Gastrocnemius medialis (tissue), 4 donors: ENCODE measurements around the gene RBM33. TPM values are rescaled to one million over a fixed set of nuclear protein-coding genes. Genes with fewer than 3 reads are reported as not detected.
A peak's percentile ranks its signal among the peaks of the same experiment; 100 is the strongest.

Experiments used
- ATAC-seq, 2 donors: fragments of 150-250 bp; one replicate each; pipeline ENCODE4 v1.9.1; 2016
- DNase-seq, 2 donors: peaks; one replicate each; pipeline ENCODE4 v3.0.0-alpha.2; 2019
- H3K27ac ChIP-seq, 4 donors: fragments of 200-600 bp; sonication (generic); 1 replicate in 1 of 4; 2 replicates in 3 of 4; pipeline ENCODE4 v1.5.1; 2016 to 2018; ENCODE audit warnings: mild to moderate bottlenecking in 2 of 4, moderate library complexity in 1 of 4
- H3K27me3 ChIP-seq, 3 donors: fragments of 200-600 bp; sonication (generic) in 2 of 3; 1 replicate in 1 of 3; 2 replicates in 2 of 3; pipeline versions ENCODE4 v1.5.1 to v1.6.0; 2016 to 2019; ENCODE audit warnings: mild to moderate bottlenecking in 1 of 3, moderate library complexity in 1 of 3
- H3K36me3 ChIP-seq, 2 donors: fragments of 200-600 bp; sonication (generic) in 1 of 2; one replicate each; pipeline ENCODE4 v1.5.1; 2017 to 2018
- H3K4me1 ChIP-seq, 2 donors: fragments of 200-600 bp; sonication (generic) in 1 of 2; one replicate each; pipeline ENCODE4 v1.5.1; 2016 to 2017; ENCODE audit warnings: mild to moderate bottlenecking in 2 of 2
- H3K4me3 ChIP-seq, 4 donors: fragments of 200-600 bp; sonication (generic) in 3 of 4; 1 replicate in 1 of 4; 2 replicates in 3 of 4; pipeline ENCODE4 v1.5.1; 2016 to 2019; ENCODE audit warnings: mild to moderate bottlenecking in 2 of 4
- H3K9me3 ChIP-seq, 3 donors: fragments of 200-600 bp; sonication (generic) in 2 of 3; 1 replicate in 1 of 3; 2 replicates in 2 of 3; pipeline ENCODE4 v1.5.1; 2016 to 2019
- POLR2A ChIP-seq, 2 donors: fragments of 450-650 bp; IDR thresholded peaks; one replicate each; pipeline ENCODE4 v1.6.1; 2017; ENCODE audit warnings: antibody characterized with exemption in 2 of 2, mild to moderate bottlenecking in 2 of 2, moderate library complexity in 2 of 2
- in situ Hi-C, 4 donors: fragments of 200-750 bp; cut with MboI; loops; one replicate each; pipeline versions ENCODE4 v1.15.0 to v1.8.0; 2017; ENCODE audit warnings: low sequenced_read_pairs in 4 of 4
- intact Hi-C: fragments of 100-400 bp; cut with DNase I; formaldehyde crosslinking; loops from one replicate; pipeline ENCODE4 v1.15.1; 2023; ENCODE audit warnings: low total_unique reads
- total RNA-seq, 4 donors: library from RNA; depleted of rRNA; stranded (reverse); fragments of >200 nt; gene quantifications; one replicate each; pipeline versions ENCODE4 v1.1.0 to v1.2.3, GENCODE V29; 2016
- TF ChIP-seq, protein P1 (sequence below), 5 experiments: fragments of 450-650 bp in 3 of 5; fragments of 200-600 bp in 2 of 5; sonication (generic) in 2 of 5; IDR thresholded peaks in 4 of 5; conservative IDR thresholded peaks in 1 of 5; 1 replicate in 4 of 5; 2 replicates in 1 of 5; pipeline ENCODE4 v1.5.1; 2016 to 2019; ENCODE audit warnings: antibody characterized with exemption in 5 of 5, mild to moderate bottlenecking in 3 of 5, moderate library complexity in 3 of 5

Gene RBM33
- total RNA-seq, 4 donors from 2014 or later: 16.6 to 30.0 (median 28.1) TPM

DNA sequence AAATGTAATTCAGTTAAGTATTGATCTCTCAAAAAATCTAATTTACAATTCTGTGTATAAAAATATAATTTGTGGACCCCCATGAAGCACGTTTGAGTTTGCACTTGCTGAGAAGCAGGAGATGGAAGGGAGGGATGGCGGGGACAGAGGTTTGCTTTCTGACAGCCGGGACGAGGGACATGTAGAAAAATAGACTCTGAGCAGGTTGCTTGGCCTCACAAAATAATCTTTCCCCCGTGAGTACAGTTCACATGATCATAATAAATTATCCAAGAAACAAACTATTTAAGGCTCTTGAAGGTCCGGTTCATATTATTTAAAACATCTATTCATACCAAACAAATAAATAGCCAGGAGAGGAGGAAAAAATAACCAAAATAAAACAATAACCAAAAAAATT, 157.8 kb downstream of the RBM33 start:
- Histone ChIP-seq H3K27ac (no peak overlapping the region), H3K4me3 (no peak overlapping the region), H3K4me1 (peaks cover 10 to 23% of the 10 kb centered on the region in 2 donors), H3K9me3 (no peaks in the 10 kb centered on the region), H3K36me3 (no peaks in the 10 kb centered on the region), H3K27me3 (peaks cover 54 to 63% (median 56%) of the 10 kb centered on the region in 3 donors)
- no peak for TF ChIP-seq POLR2A (IDR thresholded peaks at IDR 0.05)
- TF ChIP-seq, protein P1, sequence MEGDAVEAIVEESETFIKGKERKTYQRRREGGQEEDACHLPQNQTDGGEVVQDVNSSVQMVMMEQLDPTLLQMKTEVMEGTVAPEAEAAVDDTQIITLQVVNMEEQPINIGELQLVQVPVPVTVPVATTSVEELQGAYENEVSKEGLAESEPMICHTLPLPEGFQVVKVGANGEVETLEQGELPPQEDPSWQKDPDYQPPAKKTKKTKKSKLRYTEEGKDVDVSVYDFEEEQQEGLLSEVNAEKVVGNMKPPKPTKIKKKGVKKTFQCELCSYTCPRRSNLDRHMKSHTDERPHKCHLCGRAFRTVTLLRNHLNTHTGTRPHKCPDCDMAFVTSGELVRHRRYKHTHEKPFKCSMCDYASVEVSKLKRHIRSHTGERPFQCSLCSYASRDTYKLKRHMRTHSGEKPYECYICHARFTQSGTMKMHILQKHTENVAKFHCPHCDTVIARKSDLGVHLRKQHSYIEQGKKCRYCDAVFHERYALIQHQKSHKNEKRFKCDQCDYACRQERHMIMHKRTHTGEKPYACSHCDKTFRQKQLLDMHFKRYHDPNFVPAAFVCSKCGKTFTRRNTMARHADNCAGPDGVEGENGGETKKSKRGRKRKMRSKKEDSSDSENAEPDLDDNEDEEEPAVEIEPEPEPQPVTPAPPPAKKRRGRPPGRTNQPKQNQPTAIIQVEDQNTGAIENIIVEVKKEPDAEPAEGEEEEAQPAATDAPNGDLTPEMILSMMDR (IDR thresholded peaks at IDR 0.05 in 4 of 5, conservative IDR thresholded peaks at IDR 0.05 in 1 of 5): no peak
- intact Hi-C loops: no loop called here
- in situ Hi-C loops: loop anchor here in 1 of 4 donors (25.0 kb wide), 1 partner anchor 660 kb away; no protein-coding TSS in a partner anchor
- DNase-seq: no peak
- ATAC-seq: no peak

DNA sequence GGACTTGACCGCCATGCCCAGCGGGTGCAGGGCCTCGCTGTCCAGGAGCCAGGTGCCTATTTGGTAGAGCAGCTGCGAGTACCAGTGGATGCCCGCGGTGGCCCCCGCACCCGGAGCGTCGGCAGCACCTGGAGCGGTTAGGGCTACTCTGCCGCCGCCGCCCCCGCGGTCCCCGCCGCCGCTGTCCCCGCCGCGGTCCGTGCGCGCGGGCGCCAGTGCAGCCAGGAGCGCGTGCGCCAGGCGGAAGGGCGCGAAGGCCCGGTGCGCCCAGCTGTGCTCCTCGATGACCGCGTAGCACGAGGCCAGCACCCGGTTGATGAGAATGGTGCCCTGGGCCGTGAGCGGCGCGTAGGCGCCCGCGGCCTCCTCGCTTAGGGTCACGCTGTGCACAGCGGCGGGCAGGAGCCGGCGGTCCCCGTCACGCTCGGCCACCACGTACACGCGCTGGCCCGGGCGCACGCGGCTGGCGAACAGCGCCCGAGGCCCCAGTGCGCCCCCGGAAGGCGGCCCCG, 158.5 kb downstream of the RBM33 start:
- DNase-seq: no peak
- Histone ChIP-seq H3K4me3 (no peak overlapping the region), H3K9me3 (no peaks in the 10 kb centered on the region), H3K4me1 (peaks cover 10 to 23% of the 10 kb centered on the region in 2 donors), H3K36me3 (no peaks in the 10 kb centered on the region), H3K27ac (no peak overlapping the region), H3K27me3 (peaks cover 60 to 70% (median 63%) of the 10 kb centered on the region in 3 donors)
- intact Hi-C loops: no loop called here
- TF ChIP-seq, protein P1 (IDR thresholded peaks at IDR 0.05 in 4 of 5, conservative IDR thresholded peaks at IDR 0.05 in 1 of 5): no peak
- no peak for TF ChIP-seq POLR2A (IDR thresholded peaks at IDR 0.05)
- no peak for ATAC-seq
- in situ Hi-C loops: loop anchor here in 1 of 4 donors (25.0 kb wide), 1 partner anchor 659 kb away; no protein-coding TSS in a partner anchor

DNA sequence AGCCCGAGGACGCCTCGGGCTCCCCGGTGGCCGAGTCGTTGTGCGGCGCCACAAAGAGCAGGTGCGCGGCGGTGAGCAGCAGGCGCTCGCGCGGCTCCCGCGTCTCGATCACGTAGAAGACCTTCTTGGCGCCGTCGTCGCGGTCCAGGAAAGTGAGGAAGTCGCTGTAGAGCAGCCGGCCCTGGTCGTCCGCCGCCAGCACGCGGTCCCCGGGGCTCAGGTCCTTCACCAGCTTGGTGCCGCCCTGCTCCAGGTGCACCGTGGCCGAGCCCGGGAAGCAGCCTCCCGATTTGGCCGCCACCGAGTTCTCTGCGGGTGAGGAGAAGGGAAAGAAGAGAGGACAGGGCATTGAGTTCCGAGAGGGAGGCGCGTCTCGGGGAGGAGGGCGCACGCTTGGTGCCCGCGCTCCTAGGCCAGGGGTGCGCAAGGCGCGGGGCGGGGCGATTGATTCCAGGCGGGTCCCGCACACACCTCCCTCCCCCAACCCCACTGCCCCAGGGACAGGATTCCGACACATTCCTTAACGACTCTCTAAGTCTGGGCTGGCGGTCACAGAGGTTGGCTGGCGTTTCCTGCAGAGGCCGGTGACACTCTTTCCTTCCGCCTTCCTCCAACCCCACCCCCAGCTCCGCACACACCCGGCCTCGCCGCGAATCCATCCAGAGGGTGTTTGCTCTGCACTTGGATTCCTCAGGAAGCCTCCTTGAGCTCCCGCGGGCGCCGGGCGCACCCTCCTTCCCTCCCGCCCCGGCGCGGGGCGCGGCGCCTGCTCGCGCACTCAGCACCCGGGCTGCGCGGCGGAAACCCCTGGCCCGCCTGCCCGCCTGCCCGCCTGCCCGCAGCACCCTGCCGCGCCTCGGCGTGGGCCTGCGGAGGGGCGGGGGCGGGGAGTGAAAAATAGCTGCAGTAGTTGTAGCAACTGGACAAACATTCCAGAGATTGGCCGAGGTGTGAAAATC, 159.2 kb downstream of the RBM33 start:
- Histone ChIP-seq H3K27ac (no peak overlapping the region), H3K36me3 (no peaks in the 10 kb centered on the region), H3K9me3 (no peaks in the 10 kb centered on the region), H3K27me3 (peaks cover 68 to 77% (median 69%) of the 10 kb centered on the region in 3 donors), H3K4me1 (peaks cover 11 to 25% of the 10 kb centered on the region in 2 donors), H3K4me3 (peak overlapping the region; percentile 13 to 54 (median 35))
- DNase-seq (no peak), ATAC-seq (no peak)
- intact Hi-C loops (loop anchor here (2.0 kb wide), 1 partner anchor 669 kb away; no protein-coding TSS in a partner anchor), in situ Hi-C loops (loop anchor here in 1 of 4 donors (25.0 kb wide), 1 partner anchor 659 kb away; no protein-coding TSS in a partner anchor)
- TF ChIP-seq POLR2A (IDR thresholded peaks at IDR 0.05): no peak
- TF ChIP-seq, protein P1 (IDR thresholded peaks at IDR 0.05 in 4 of 5, conservative IDR thresholded peaks at IDR 0.05 in 1 of 5): no peak

DNA sequence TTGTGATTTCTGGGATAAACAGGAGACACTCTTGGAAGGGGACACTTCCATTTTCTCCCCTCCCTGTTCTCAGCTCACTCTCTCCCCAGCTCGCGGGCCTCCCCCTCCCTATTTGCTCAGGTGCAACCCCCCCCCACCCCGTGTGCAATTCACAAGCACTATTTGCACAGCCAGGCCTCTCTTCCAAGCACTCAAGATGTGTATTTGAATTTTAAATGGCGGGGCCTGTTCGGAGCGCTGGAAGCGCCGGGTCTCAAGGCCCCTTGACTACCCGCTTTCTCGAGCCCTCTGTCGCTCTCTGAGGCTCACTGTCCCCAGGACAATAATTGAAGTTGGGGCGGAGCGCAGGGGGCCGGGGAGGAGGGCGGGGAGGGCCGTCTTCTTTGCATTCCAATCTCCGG, 160.0 kb downstream of the RBM33 start:
- intact Hi-C loops (loop anchor here (2.0 kb wide), 1 partner anchor 668 kb away; no protein-coding TSS in a partner anchor), in situ Hi-C loops (loop anchor here in 1 of 4 donors (25.0 kb wide), 1 partner anchor 658 kb away; no protein-coding TSS in a partner anchor)
- Histone ChIP-seq H3K27ac (no peak overlapping the region), H3K27me3 (peaks cover 75 to 85% (median 76%) of the 10 kb centered on the region in 3 donors), H3K4me3 (peak overlapping the region in 3 of 4 donors; percentile 38 to 54 (median 44)), H3K4me1 (peaks cover 16 to 28% of the 10 kb centered on the region in 2 donors), H3K9me3 (no peaks in the 10 kb centered on the region), H3K36me3 (no peaks in the 10 kb centered on the region)
- no peak for DNase-seq
- ATAC-seq: no peak
- TF ChIP-seq, protein P1 (IDR thresholded peaks at IDR 0.05 in 4 of 5, conservative IDR thresholded peaks at IDR 0.05 in 1 of 5): no peak
- TF ChIP-seq POLR2A (IDR thresholded peaks at IDR 0.05): no peak
